ENCODE measurements around the gene ABI2. TPM values are rescaled to one million over a fixed set of nuclear protein-coding genes. Genes with fewer than 3 reads are reported as not detected.
"Not testable (repeated sequence)": the region's sequence is repeated elsewhere in the genome, so short reads cannot be mapped to it uniquely, and the experiment has no call there.

The ABI2 gene
- total RNA-seq, 2 donors from 2014 or later, result 40.1 to 48.9 TPM

DNA sequence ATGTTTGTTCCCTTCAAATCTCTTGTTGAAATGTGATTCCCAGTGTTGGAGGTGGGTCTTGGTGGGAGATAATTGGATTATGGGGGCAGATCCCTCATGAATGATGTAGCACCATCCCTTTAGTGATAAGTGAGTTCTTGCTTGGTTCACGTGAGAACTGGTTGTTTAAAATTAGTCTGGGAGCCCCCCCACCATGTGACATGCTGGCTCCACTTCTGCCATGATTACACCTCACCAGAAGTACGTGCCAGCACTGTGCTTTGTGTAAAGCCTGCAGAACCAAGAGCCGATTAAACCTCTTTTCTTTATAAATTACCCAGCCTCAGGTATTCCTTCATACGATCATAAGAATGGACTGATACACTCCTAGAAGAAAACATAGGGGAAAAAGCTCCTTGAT lies 10.1 kb downstream of the ABI2 start:
- ATAC-seq (replicated peaks in 1 of 2) (no peak), DNase-seq (no peak)
- no peaks in the 10 kb centered on the region for H3K9me3 Mint-ChIP-seq
- peaks cover 6% of the 10 kb centered on the region for H3K4me1 Mint-ChIP-seq (ENCODE audit: low read depth)
- H3K27me3 Mint-ChIP-seq (ENCODE audit: low read depth), result no peaks in the 10 kb centered on the region
- H3K4me3 Mint-ChIP-seq, result no peak overlapping the region
- peaks cover 0 to 5% of the 10 kb centered on the region in 2 donors for H3K36me3 Mint-ChIP-seq (ENCODE audit: insufficient read depth in 2 of 2)
- no peak overlapping the region for H3K27ac Mint-ChIP-seq

DNA sequence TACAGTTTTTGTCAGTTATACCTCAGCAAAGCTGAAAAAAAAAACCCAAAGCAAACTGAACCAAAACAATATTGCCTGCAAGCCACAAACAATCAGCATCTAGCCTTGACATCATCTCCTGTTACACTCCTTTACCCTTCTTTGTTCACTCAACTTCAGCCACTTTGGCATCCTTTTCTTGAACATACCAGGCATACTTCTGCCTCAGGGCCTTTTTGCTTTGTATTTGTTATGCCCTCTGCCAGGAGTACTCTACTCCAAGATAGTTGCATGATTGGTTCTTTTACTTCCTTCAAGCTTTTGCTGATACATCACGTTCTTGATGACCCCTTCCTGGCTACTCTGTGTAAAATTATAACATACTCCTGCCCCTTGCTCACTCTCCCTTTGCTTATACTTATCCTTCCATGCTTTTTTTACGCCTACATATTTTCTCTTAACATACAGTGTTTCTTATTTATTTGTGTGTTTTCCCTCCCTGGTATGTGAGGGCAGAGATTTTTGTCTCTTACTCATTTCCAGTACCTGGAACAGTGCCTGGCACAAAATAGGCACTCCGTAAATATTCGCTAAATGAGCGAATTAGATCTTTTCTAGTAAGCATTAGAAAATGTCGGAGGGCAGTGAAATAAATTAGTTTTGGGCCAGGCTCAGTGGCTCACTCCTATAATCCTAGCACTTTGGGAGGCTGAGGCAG lies 12.7 kb downstream of the ABI2 start:
- Mint-ChIP-seq H3K27ac (no peak overlapping the region), H3K4me3 (no peak overlapping the region), H3K4me1 (ENCODE audit: low read depth) (no peaks in the 10 kb centered on the region), H3K36me3 (ENCODE audit: insufficient read depth in 2 of 2) (peaks cover 0 to 1% of the 10 kb centered on the region in 2 donors), H3K9me3 (no peaks in the 10 kb centered on the region), H3K27me3 (ENCODE audit: low read depth) (no peaks in the 10 kb centered on the region)
- ATAC-seq (replicated peaks in 1 of 2) (no peak), DNase-seq (no peak)

DNA sequence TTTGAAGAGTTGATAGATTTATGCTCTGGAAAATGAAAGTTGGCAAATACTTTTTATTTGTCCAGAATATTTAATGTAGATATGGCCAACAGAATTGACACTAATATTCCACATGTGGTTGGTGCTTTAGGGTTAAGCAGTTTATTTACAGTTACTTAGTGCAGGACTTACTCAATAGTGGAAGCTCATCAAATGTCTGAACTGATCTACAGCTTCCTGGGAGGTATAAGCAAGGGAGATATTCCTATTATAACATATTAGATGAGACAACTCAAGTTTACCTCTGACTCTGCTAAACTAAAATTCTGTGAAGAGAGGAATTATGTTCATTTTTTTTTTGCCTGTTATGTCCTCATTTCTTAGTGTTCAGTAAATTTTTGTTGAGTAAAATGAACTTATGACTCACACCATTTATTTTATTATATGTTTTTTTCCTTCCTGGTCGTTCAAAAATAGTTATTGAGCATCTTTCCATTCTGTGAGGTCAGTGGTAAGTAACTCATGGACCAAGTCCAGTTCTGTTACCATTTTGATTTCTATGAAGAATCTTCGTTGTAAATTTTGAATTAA lies 13.6 kb downstream of the ABI2 start:
- no peak for ATAC-seq (replicated peaks in 1 of 2)
- Mint-ChIP-seq H3K4me3 (no peak overlapping the region), H3K9me3 (no peaks in the 10 kb centered on the region), H3K27ac (no peak overlapping the region), H3K4me1 (ENCODE audit: low read depth) (peaks cover 5% of the 10 kb centered on the region), H3K27me3 (ENCODE audit: low read depth) (no peaks in the 10 kb centered on the region), H3K36me3 (ENCODE audit: insufficient read depth in 2 of 2) (peaks cover 0 to 1% of the 10 kb centered on the region in 2 donors)
- DNase-seq, result no peak

DNA sequence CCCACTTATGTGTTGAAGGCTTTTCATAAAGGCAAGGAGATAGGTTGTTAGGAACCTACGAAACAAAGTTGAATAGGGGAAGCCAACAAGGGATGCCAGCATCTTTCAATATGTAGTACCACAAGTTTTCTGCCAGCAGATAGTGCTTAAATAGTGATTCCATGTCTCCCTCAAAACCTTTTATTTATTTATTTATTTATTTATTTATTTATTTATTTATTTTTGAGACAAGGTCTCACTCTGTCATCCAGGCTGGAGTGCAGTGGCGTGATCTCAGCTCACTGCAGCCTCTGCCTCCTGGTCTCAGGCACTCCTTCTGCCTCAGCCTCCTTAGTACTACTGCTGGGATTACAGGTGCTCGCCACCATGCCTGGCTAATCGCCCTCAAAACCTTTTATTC lies 14.2 kb downstream of the ABI2 start:
- not testable (repeated sequence) for H3K9me3 Mint-ChIP-seq; DNase-seq; H3K27ac Mint-ChIP-seq; H3K4me1 Mint-ChIP-seq (ENCODE audit: low read depth); H3K36me3 Mint-ChIP-seq (ENCODE audit: insufficient read depth in 2 of 2); H3K4me3 Mint-ChIP-seq; ATAC-seq (replicated peaks in 1 of 2); H3K27me3 Mint-ChIP-seq (ENCODE audit: low read depth)

DNA sequence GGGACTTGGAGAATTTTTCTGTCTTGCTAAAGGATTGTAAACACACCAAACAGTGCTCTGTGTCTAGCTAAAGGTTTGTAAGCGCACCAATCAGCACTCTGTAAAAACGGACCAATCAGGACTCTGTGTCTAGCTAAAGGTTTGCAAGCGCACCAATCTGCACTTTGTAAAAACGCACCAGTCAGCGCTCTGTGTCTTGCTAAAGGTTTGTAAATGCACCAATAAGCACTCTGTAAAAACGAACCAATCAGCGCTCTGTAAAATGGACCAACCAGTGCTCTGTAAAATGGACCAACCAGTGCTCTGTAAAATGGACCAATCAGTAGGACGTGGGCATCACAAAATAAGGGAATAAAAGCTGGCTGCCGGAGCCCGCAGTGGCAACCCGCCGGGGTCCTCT lies 16.5 kb downstream of the ABI2 start:
- peaks cover 5% of the 10 kb centered on the region for H3K4me1 Mint-ChIP-seq (ENCODE audit: low read depth)
- no peaks in the 10 kb centered on the region for H3K27me3 Mint-ChIP-seq (ENCODE audit: low read depth)
- peaks cover 0 to 1% of the 10 kb centered on the region in 2 donors for H3K36me3 Mint-ChIP-seq (ENCODE audit: insufficient read depth in 2 of 2)
- H3K9me3 Mint-ChIP-seq, result no peaks in the 10 kb centered on the region
- ATAC-seq (replicated peaks in 1 of 2) (no peak), DNase-seq (no peak)
- no peak overlapping the region for H3K4me3 Mint-ChIP-seq
- no peak overlapping the region for H3K27ac Mint-ChIP-seq

DNA sequence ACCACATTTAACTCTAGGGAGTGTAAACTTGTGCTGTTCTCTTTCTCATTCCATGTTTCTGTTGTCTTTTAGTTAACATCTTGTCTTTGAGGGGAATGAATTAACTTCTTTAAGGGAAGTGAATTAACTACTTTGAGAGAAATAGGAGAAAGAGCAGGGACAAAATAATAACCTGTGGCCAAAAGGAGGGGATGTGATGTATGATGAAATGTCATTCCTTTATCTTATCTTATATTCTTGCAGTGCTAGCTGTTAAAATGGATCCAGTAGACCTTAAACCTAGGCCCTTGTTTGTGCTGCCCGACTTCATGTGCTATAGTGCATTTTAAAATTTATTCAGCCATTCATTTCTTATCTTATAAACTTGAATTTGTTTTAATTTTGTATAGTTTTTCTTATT lies 18.4 kb downstream of the ABI2 start:
- ATAC-seq (replicated peaks in 1 of 2) (no peak), DNase-seq (no peak)
- Mint-ChIP-seq H3K36me3 (ENCODE audit: insufficient read depth in 2 of 2) (peaks cover 0 to 1% of the 10 kb centered on the region in 2 donors), H3K4me3 (no peak overlapping the region), H3K27ac (no peak overlapping the region), H3K9me3 (no peaks in the 10 kb centered on the region), H3K27me3 (ENCODE audit: low read depth) (no peaks in the 10 kb centered on the region), H3K4me1 (ENCODE audit: low read depth) (peaks cover 5% of the 10 kb centered on the region)

DNA sequence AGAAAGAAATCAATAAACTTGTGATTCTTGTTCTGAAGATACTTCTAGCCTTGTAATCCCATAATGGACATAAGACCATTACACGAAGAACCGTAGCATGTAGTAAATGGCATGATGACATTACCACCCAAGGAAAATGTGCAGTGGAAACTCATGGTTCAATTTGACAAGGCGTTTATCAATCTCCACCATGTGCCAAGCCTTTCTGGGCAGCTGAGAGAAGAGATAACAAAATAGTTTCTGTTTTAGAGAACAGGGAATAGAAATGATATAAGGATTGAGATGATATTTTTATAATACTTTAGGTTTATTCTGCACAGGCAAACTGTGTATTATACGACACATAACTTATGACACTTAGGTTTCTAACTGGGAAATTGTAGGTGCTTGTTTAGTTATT lies 19.2 kb downstream of the ABI2 start:
- no peak overlapping the region for H3K4me3 Mint-ChIP-seq
- peaks cover 5% of the 10 kb centered on the region for H3K4me1 Mint-ChIP-seq (ENCODE audit: low read depth)

DNA sequence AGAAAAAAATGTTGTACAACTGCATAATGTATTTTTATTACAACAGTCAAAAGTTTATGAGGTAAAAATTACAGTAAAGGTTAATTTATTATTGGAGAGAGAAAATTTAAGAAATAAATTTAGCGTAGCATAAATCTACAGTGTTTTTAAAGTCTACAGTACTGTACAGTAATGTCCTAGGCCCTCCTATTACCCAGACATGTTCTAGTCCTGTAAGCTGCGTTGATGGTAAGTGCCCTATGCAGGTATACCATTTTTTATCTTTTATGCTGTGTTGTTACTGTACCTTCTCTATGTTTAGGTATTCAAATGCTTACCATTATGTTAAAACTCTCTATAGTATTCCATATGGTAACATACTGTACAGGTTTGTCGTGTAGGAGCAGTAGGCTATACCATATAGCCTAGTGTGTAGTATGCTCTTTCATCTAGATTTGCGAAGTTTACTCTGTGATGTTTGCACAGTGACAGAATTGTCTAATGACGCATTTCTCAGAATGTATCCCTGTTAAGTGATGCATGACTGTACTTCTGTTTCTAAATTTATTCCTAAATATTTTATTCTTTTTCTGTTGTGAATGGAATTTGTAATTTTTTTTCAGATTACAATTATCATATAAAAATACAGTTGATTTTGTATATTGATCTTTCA lies 24.5 kb downstream of the ABI2 start:
- no peak for DNase-seq
- H3K36me3 Mint-ChIP-seq (ENCODE audit: insufficient read depth in 2 of 2), result no peaks in the 10 kb centered on the region
- no peak overlapping the region for H3K4me3 Mint-ChIP-seq
- ATAC-seq (replicated peaks in 1 of 2), result no peak
- no peak overlapping the region for H3K27ac Mint-ChIP-seq
- H3K27me3 Mint-ChIP-seq (ENCODE audit: low read depth), result no peaks in the 10 kb centered on the region
- no peaks in the 10 kb centered on the region for H3K9me3 Mint-ChIP-seq
- peaks cover 4% of the 10 kb centered on the region for H3K4me1 Mint-ChIP-seq (ENCODE audit: low read depth)

More for the DNA sequence above, 19.2 kb downstream of the ABI2 start:
- H3K27me3 Mint-ChIP-seq (ENCODE audit: low read depth), result no peaks in the 10 kb centered on the region
- DNase-seq (no peak), ATAC-seq (replicated peaks in 1 of 2) (no peak)
- no peaks in the 10 kb centered on the region for H3K9me3 Mint-ChIP-seq
- no peak overlapping the region for H3K27ac Mint-ChIP-seq
- peaks cover 0 to 1% of the 10 kb centered on the region in 2 donors for H3K36me3 Mint-ChIP-seq (ENCODE audit: insufficient read depth in 2 of 2)

DNA sequence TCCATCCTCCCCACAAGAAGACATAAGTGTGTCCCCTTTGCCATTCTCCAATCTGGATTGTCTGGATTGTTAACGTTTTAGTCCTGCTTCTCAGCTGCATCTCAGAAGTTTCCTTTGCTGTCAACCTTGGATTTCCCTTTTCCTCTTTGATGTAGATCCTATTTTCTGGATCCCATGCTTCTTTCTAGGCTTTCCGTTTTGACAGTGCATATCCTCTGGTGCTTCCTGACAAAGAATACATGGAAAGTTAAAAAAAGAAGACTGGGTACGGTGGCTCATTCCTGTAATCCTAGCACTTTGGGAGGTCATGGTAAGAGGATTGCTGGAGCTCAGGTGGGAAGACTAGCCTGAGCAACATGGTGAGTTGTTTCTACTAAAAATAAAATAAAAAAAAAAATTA lies 26.8 kb downstream of the ABI2 start:
- Mint-ChIP-seq H3K4me1 (ENCODE audit: low read depth) (peaks cover 4% of the 10 kb centered on the region), H3K36me3 (ENCODE audit: insufficient read depth in 2 of 2) (peaks cover 0 to 2% of the 10 kb centered on the region in 2 donors), H3K27me3 (ENCODE audit: low read depth) (no peaks in the 10 kb centered on the region), H3K4me3 (no peak overlapping the region), H3K9me3 (no peaks in the 10 kb centered on the region), H3K27ac (no peak overlapping the region)
- no peak for DNase-seq
- no peak for ATAC-seq (replicated peaks in 1 of 2)

DNA sequence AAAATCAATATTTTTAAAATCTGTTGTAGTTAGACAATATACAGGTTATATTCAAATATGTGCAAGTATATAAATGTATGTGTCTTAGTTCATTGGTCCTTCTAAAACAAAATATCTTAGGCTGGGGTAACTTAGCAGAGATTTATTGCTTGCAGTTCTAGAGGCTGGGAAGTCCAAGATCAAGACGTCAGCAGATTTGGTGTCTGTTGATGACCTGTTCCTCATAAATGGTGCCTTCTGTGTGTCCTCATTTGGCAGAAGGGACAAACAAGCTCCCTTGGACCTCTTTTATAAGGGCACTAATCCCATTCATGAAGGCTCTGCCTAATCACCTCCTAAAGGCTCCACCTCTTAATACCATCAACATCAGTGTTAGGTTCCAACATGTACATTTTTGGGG lies 31.3 kb downstream of the ABI2 start:
- no peak overlapping the region for H3K27ac Mint-ChIP-seq
- no peak overlapping the region for H3K4me3 Mint-ChIP-seq
- no peaks in the 10 kb centered on the region for H3K27me3 Mint-ChIP-seq (ENCODE audit: low read depth)
- DNase-seq, result no peak
- peaks cover 0 to 2% of the 10 kb centered on the region in 2 donors for H3K36me3 Mint-ChIP-seq (ENCODE audit: insufficient read depth in 2 of 2)
- H3K4me1 Mint-ChIP-seq (ENCODE audit: low read depth), result peaks cover under 1% of the 10 kb centered on the region
- H3K9me3 Mint-ChIP-seq, result no peaks in the 10 kb centered on the region
- ATAC-seq (replicated peaks in 1 of 2), result no peak

DNA sequence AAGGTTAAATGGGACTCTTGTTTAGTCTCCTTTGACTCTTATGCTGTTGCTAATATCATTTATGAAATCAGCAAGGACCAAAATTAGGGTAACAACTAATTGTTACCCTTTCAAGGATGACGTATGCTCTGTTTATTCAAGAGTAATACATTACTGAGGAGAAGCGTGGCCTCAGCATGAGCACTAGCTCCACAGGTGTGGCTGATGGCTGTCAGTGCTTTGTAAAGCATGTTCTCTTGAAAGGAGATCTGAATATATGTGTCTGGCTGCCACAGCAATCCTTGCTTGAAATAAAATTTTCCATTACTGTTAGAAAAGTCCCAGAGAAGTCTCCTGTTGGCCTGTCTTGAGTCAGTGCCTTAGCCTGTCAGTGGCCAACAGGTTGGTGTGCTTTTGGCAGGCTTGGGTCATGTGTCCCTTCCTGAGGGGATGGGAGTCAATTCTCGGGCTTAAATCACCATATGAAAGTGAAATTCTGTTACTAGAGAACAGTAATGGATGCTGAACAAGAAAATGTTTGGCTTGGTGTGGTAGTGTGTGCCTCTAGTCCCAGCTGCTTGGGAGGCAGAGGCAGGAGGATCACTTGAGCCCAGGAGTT lies 32.7 kb downstream of the ABI2 start:
- Mint-ChIP-seq H3K4me1 (ENCODE audit: low read depth) (no peaks in the 10 kb centered on the region), H3K9me3 (no peaks in the 10 kb centered on the region), H3K27ac (no peak overlapping the region), H3K4me3 (no peak overlapping the region), H3K36me3 (ENCODE audit: insufficient read depth in 2 of 2) (peaks cover 0 to 2% of the 10 kb centered on the region in 2 donors), H3K27me3 (ENCODE audit: low read depth) (no peaks in the 10 kb centered on the region)
- ATAC-seq (replicated peaks in 1 of 2) (no peak), DNase-seq (no peak)

DNA sequence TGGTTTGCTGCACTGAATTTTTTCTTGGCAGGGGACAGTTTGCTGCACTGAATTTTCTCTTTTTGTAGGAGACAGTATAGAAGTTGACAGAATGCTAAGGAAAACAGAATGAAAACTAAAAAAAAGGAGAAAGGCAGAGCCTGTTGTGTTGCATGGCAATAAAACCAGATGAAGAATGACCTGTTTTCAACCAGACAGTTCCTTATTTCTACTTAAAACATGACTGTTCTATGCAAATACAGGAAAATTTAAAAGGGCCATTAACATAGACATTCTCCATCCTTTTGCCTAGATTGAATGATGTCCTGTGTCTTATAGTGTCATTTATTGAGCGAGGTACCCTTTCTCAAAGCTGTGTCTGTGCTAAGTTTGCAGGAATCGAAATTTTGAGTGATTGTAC lies 33.3 kb downstream of the ABI2 start:
- no peak for DNase-seq
- Mint-ChIP-seq H3K9me3 (no peaks in the 10 kb centered on the region), H3K27me3 (ENCODE audit: low read depth) (no peaks in the 10 kb centered on the region), H3K4me3 (no peak overlapping the region), H3K27ac (no peak overlapping the region), H3K4me1 (ENCODE audit: low read depth) (no peaks in the 10 kb centered on the region), H3K36me3 (ENCODE audit: insufficient read depth in 2 of 2) (peaks cover 0 to 2% of the 10 kb centered on the region in 2 donors)
- no peak for ATAC-seq (replicated peaks in 1 of 2)

DNA sequence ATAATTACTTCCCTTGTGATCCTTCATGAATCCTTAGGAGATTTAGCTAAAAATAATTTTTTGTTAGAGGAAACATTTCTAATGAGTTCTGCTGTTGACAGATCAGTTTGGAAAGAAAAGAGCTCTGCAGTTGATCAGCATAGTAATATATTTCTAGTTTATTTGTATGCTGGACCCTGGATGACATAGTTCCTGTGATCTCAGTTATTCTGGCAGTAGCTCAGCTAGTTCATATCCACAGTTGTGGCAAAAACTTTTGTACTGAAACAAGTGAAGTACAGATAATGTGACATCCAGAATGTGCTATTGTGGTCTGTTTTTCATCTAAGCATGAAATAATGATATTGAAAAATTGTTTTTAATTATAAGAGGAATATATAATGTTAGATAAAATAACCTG lies 33.7 kb downstream of the ABI2 start:
- no peak overlapping the region for H3K4me3 Mint-ChIP-seq
- no peaks in the 10 kb centered on the region for H3K27me3 Mint-ChIP-seq (ENCODE audit: low read depth)

More for the DNA sequence above, 33.7 kb downstream of the ABI2 start:
- Mint-ChIP-seq H3K36me3 (ENCODE audit: insufficient read depth in 2 of 2) (peaks cover 0 to 2% of the 10 kb centered on the region in 2 donors), H3K4me1 (ENCODE audit: low read depth) (no peaks in the 10 kb centered on the region), H3K9me3 (no peaks in the 10 kb centered on the region), H3K27ac (no peak overlapping the region)
- DNase-seq, result no peak
- no peak for ATAC-seq (replicated peaks in 1 of 2)
